Transverse colon (tissue), 4 donors: ENCODE data around the gene MSMB.

Experiments used
- EP300 ChIP-seq: sonication (generic); formaldehyde crosslinking; IDR thresholded peaks from one replicate; pipeline ENCODE4 v1.6.1; 2017; ENCODE audit warnings: antibody characterized with exemption, low read depth
- POLR2A ChIP-seq: fragments of 450-650 bp; IDR thresholded peaks from one replicate; pipeline ENCODE4 v1.6.1; 2016; ENCODE audit warnings: antibody characterized with exemption, mild to moderate bottlenecking, moderate library complexity
- POLR2AphosphoS5 ChIP-seq, 3 donors: sonication (generic); formaldehyde crosslinking; IDR thresholded peaks; one replicate each; pipeline ENCODE4 v1.6.1; 2016; ENCODE audit warnings: antibody characterized with exemption in 3 of 3
- TF ChIP-seq, protein P1 (sequence below), 5 experiments: fragments of 200-600 bp in 3 of 5; fragments of 450-650 bp in 2 of 5; sonication (generic) in 3 of 5; IDR thresholded peaks; 1 replicate in 2 of 5; 2 replicates in 3 of 5; pipeline ENCODE4 v1.5.1; 2016 to 2017; ENCODE audit warnings: antibody characterized with exemption in 5 of 5, inconsistent platforms in 3 of 5, mild to moderate bottlenecking in 2 of 5, moderate library complexity in 1 of 5

DNA sequence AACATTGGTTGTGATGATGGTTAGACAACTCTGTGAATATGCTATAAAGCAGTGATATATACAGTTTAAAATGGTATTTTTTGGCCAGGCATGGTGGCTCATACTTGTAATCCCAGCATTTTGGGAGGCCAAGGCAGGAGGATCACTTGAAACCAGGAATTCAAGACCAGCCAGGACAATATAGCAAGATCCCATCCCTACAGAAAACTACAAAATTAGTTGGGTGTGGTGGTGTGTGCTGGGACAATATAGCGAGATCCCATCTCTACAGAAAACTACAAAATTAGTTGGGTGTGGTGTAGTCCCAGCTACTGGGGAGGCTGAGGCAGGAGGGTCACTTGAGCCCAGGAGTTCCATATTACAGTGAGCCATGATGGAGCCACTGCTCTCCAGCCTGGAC lies 27.5 kb upstream of the MSMB start:
- TF ChIP-seq, protein P1, sequence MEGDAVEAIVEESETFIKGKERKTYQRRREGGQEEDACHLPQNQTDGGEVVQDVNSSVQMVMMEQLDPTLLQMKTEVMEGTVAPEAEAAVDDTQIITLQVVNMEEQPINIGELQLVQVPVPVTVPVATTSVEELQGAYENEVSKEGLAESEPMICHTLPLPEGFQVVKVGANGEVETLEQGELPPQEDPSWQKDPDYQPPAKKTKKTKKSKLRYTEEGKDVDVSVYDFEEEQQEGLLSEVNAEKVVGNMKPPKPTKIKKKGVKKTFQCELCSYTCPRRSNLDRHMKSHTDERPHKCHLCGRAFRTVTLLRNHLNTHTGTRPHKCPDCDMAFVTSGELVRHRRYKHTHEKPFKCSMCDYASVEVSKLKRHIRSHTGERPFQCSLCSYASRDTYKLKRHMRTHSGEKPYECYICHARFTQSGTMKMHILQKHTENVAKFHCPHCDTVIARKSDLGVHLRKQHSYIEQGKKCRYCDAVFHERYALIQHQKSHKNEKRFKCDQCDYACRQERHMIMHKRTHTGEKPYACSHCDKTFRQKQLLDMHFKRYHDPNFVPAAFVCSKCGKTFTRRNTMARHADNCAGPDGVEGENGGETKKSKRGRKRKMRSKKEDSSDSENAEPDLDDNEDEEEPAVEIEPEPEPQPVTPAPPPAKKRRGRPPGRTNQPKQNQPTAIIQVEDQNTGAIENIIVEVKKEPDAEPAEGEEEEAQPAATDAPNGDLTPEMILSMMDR (IDR thresholded peaks at IDR 0.05): no peak
- TF ChIP-seq EP300 (no peak), POLR2A (no peak), POLR2AphosphoS5 (IDR thresholded peaks at IDR 0.05) (no peak)
